H1 (cell line): ENCODE measurements around the gene MXRA8. TPM values are rescaled to one million over a fixed set of nuclear protein-coding genes. Genes with fewer than 3 reads are reported as not detected.
A peak's percentile ranks its signal among the peaks of the same experiment; 100 is the strongest.

Experiments used
- CTCF ChIA-PET: fragments of 300-600 bp; sonication (Branson Sonifier 250); formaldehyde crosslinking; loops from one replicate; lab custom pipeline; 2021; ENCODE audit not compliant: partially characterized antibody; lab: Charles Lee
- POLR2A ChIA-PET: fragments of 300-600 bp; sonication (Branson Sonifier 250); formaldehyde crosslinking; loops from one replicate; lab custom pipeline; 2021; ENCODE audit warnings: inconsistent platforms; ENCODE audit not compliant: partially characterized antibody; lab: Charles Lee
- DNase-seq, 2 experiments: peaks; one replicate each; pipeline versions ENCODE4 v3.0.0 to v3.0.0-alpha.2; 2010 to 2022; ENCODE audit warnings: low spot score in 2 of 2, low read depth in 1 of 2, mixed read lengths in 1 of 2
- FAIRE-seq: peaks from 2 replicates; lab custom pipeline; 2011; peaks lifted over from hg19 to GRCh38; lab: Jason Lieb, UNC
- H2AFZ ChIP-seq: 2 replicates; pipeline ENCODE4 v1.8.1; 2012; ENCODE audit warnings: low read length, inconsistent platforms
- H2AK5ac ChIP-seq: 2 replicates; pipeline ENCODE4 v1.6.1; 2013; ENCODE audit warnings: low read depth, low read length
- H2BK120ac ChIP-seq: replicated peaks from 2 replicates; pipeline ENCODE3; 2013; ENCODE audit warnings: low read depth, low read length, inconsistent platforms
- H2BK12ac ChIP-seq: 2 replicates; pipeline ENCODE4 v1.6.1; 2013; ENCODE audit warnings: low read depth, low read length
- H2BK15ac ChIP-seq: 2 replicates; pipeline ENCODE4 v1.6.1; 2013; ENCODE audit warnings: low read length
- H2BK20ac ChIP-seq: 2 replicates; pipeline ENCODE4 v1.6.1; 2013; ENCODE audit warnings: low read length
- H2BK5ac ChIP-seq: 2 replicates; pipeline ENCODE4 v1.6.1; 2013; ENCODE audit warnings: low read depth, low read length
- H3K14ac ChIP-seq: 2 replicates; pipeline ENCODE4 v1.6.1; 2013; ENCODE audit warnings: inconsistent platforms; ENCODE audit not compliant: insufficient read length
- H3K18ac ChIP-seq: 2 replicates; pipeline ENCODE4 v1.6.1; 2013; ENCODE audit warnings: low read length; ENCODE audit errors: extremely low read depth
- H3K23ac ChIP-seq: 2 replicates; pipeline ENCODE4 v1.6.1; 2013; ENCODE audit warnings: inconsistent platforms; ENCODE audit not compliant: insufficient read length
- H3K23me2 ChIP-seq: 2 replicates; pipeline ENCODE4 v1.6.1; 2013; ENCODE audit warnings: low read depth, low read length
- H3K27ac ChIP-seq: 2 replicates; pipeline ENCODE4 v1.6.1; 2011; ENCODE audit warnings: low read depth, low read length, inconsistent platforms
- H3K27me3 ChIP-seq, 4 experiments: replicated peaks in 1 of 4; 1 replicate in 1 of 4; 2 replicates in 3 of 4; pipeline versions ENCODE4 v1.6.1 to v1.8.1; 2011 to 2013; ENCODE audit warnings: low read length in 3 of 4, mild to moderate bottlenecking in 3 of 4, inconsistent platforms in 2 of 4, mixed read lengths in 2 of 4, moderate library complexity in 1 of 4; ENCODE audit not compliant: control insufficient read depth in 3 of 4, insufficient read depth in 3 of 4; ENCODE audit errors: extremely low read depth in 1 of 4
- H3K36me3 ChIP-seq, 4 experiments: 2 replicates each; pipeline versions ENCODE4 v1.6.1 to v1.8.1; 2011 to 2013; ENCODE audit warnings: mild to moderate bottlenecking in 4 of 4, low read length in 3 of 4, moderate library complexity in 2 of 4, control low read depth in 1 of 4, inconsistent platforms in 1 of 4; ENCODE audit not compliant: insufficient read depth in 4 of 4, control insufficient read depth in 2 of 4
- H3K4ac ChIP-seq: replicated peaks from 2 replicates; pipeline ENCODE3; 2013; ENCODE audit warnings: low read length, low read depth, mixed read lengths, inconsistent platforms; ENCODE audit not compliant: insufficient read length
- H3K4me1 ChIP-seq, 4 experiments: replicated peaks in 1 of 4; 1 replicate in 1 of 4; 2 replicates in 3 of 4; pipeline versions ENCODE4 v1.6.1 to v1.8.1; 2011 to 2013; ENCODE audit warnings: low read length in 3 of 4, inconsistent platforms in 2 of 4, mixed read lengths in 1 of 4; ENCODE audit not compliant: insufficient read depth in 4 of 4, control insufficient read depth in 3 of 4
- H3K4me2 ChIP-seq, 2 experiments: 2 replicates each; pipeline versions ENCODE4 v1.6.1 to v1.8.1; 2011 to 2013; ENCODE audit warnings: low read depth in 2 of 2, low read length in 2 of 2, control low read depth in 1 of 2, inconsistent platforms in 1 of 2, mild to moderate bottlenecking in 1 of 2; ENCODE audit not compliant: insufficient read depth in 1 of 2
- H3K4me3 ChIP-seq, 4 experiments: fragments of 200-600, 300-600 bp in 1 of 4; sonication (generic), shearing (Covaris generic), sonication (Bioruptor Twin) in 1 of 4; 2 replicates each; pipeline versions ENCODE4 v1.5.1 to v1.8.1; 2011 to 2016; ENCODE audit warnings: low read length in 4 of 4, low read depth in 3 of 4, control low read depth in 2 of 4, inconsistent platforms in 2 of 4, mild to moderate bottlenecking in 2 of 4, mixed read lengths in 1 of 4, moderate library complexity in 1 of 4; ENCODE audit not compliant: insufficient read depth in 2 of 4; ENCODE audit errors: extremely low read depth in 1 of 4
- H3K56ac ChIP-seq: replicated peaks from 2 replicates; pipeline ENCODE3; 2013; ENCODE audit warnings: low read depth, mild to moderate bottlenecking, mixed read lengths, low read length, inconsistent platforms; ENCODE audit not compliant: insufficient read length
- H3K79me1 ChIP-seq: 2 replicates; pipeline ENCODE4 v1.6.1; 2013; ENCODE audit warnings: low read depth, low read length, control low read depth
- H3K79me2 ChIP-seq, 2 experiments: 2 replicates each; pipeline versions ENCODE4 v1.6.1 to v1.8.1; 2012 to 2013; ENCODE audit warnings: low read length in 2 of 2, mild to moderate bottlenecking in 2 of 2, inconsistent platforms in 1 of 2; ENCODE audit not compliant: insufficient read depth in 2 of 2, control insufficient read depth in 1 of 2
- H3K9ac ChIP-seq, 4 experiments: replicated peaks in 1 of 4; 1 replicate in 1 of 4; 2 replicates in 3 of 4; pipeline versions ENCODE4 v1.6.1 to v1.8.1; 2011 to 2013; ENCODE audit warnings: low read depth in 3 of 4, low read length in 3 of 4, control low read depth in 2 of 4, mild to moderate bottlenecking in 2 of 4, moderate library complexity in 2 of 4, inconsistent platforms in 1 of 4; ENCODE audit errors: extremely low read depth in 1 of 4
- H3K9me3 ChIP-seq, 2 experiments: 2 replicates each; pipeline versions ENCODE4 v1.6.1 to v1.8.1; 2012 to 2013; ENCODE audit warnings: mild to moderate bottlenecking in 2 of 2, moderate library complexity in 2 of 2, control low read depth in 1 of 2, inconsistent platforms in 1 of 2, low read depth in 1 of 2, low read length in 1 of 2, mixed read lengths in 1 of 2; ENCODE audit not compliant: insufficient read depth in 2 of 2
- H4K20me1 ChIP-seq, 2 experiments: replicated peaks in 1 of 2; 2 replicates each; pipeline versions ENCODE3 to v1.8.1; 2011 to 2013; ENCODE audit warnings: inconsistent platforms in 2 of 2, low read length in 2 of 2, mild to moderate bottlenecking in 1 of 2; ENCODE audit not compliant: insufficient read depth in 2 of 2, control insufficient read depth in 1 of 2
- H4K5ac ChIP-seq: 2 replicates; pipeline ENCODE4 v1.6.1; 2013; ENCODE audit warnings: low read length, low read depth, mixed read lengths, inconsistent platforms; ENCODE audit not compliant: insufficient read length
- H4K8ac ChIP-seq: 2 replicates; pipeline ENCODE4 v1.8.0; 2013; ENCODE audit warnings: mild to moderate bottlenecking, moderate library complexity, low read length, inconsistent platforms; ENCODE audit not compliant: insufficient read depth; ENCODE audit errors: extremely low read depth
- H4K91ac ChIP-seq: replicated peaks from 2 replicates; pipeline ENCODE3; 2013; ENCODE audit warnings: low read length, mixed read lengths, inconsistent platforms; ENCODE audit not compliant: insufficient read length
- CBX8 ChIP-seq: fragments of 300-800, 300-1000 bp; sonication (generic); IDR thresholded peaks from 2 replicates; pipeline ENCODE4 v1.7.1; 2016; ENCODE audit warnings: low read depth, low read length, borderline replicate concordance
- E2F6 ChIP-seq: IDR thresholded peaks from 2 replicates; pipeline ENCODE4 v1.6.1; 2012; ENCODE audit warnings: inconsistent platforms
- JUN ChIP-seq: IDR thresholded peaks from 2 replicates; pipeline ENCODE4 v1.6.1; 2011; ENCODE audit warnings: low read depth, mild to moderate bottlenecking, improper control_type of control experiment, low read length
- RAD21 ChIP-seq, 2 experiments: IDR thresholded peaks in 1 of 2; conservative IDR thresholded peaks in 1 of 2; 2 replicates each; pipeline ENCODE4 v1.6.1; 2011; ENCODE audit warnings: low read depth in 2 of 2, low read length in 2 of 2, improper control_type of control experiment in 1 of 2, inconsistent platforms in 1 of 2, mild to moderate bottlenecking in 1 of 2, moderate library complexity in 1 of 2
- RNF2 ChIP-seq: fragments of 200-900, 300-1000 bp; sonication (generic); IDR thresholded peaks from 2 replicates; pipeline ENCODE4 v1.7.1; 2016; ENCODE audit warnings: borderline replicate concordance, low read depth, mild to moderate bottlenecking, antibody characterized with exemption, low read length; ENCODE audit not compliant: poor library complexity, severe bottlenecking; ENCODE audit errors: missing control alignments
- YY1 ChIP-seq: IDR thresholded peaks from 2 replicates; pipeline ENCODE4 v1.6.1; 2011; ENCODE audit warnings: low read depth, mild to moderate bottlenecking, low read length
- WGBS, 2 experiments: shearing (Covaris generic) in 1 of 2; methylation state at CpG; one replicate each; pipeline versions ENCODE4 v1.1.6 to v1.1.7; 2013 to 2015; ENCODE audit warnings: low lambda C conversion rate in 2 of 2, mixed read lengths in 2 of 2, inconsistent platforms in 1 of 2, low coverage in 1 of 2, missing lambda C conversion rate in 1 of 2; ENCODE audit not compliant: insufficient replicate concordance in 2 of 2, insufficient coverage in 1 of 2, insufficient read length in 1 of 2; ENCODE audit errors: extremely low coverage in 1 of 2, missing lambda C conversion rate in 1 of 2; 5-methylcytosine and 5-hydroxymethylcytosine counted together
- polyA plus RNA-seq, 7 experiments: library from polyadenylated mRNA; depleted of rRNA in 3 of 7; stranded (reverse) in 5 of 7; unstranded in 2 of 7; fragments of >200 nt in 5 of 7; fragments of 200-250 nt in 2 of 7; gene quantifications; 1 replicate in 5 of 7; 2 replicates in 1 of 7; 4 replicates in 1 of 7; pipeline versions ENCODE4 v1.2.1 to v1.2.3, GENCODE V29; 2011 to 2013; ENCODE audit warnings: missing spikeins in 2 of 7, mixed read lengths in 2 of 7
- total RNA-seq: library from RNA; stranded (reverse); fragmentation: NEBNext Ultra II Directional; extraction: Animal tissue kit (Norgen Biotek cat#: 25700); gene quantifications from 2 replicates; pipeline ENCODE4 v1.2.1, GENCODE V29; 2021
- TF ChIP-seq, protein P1 (sequence below): IDR thresholded peaks from 2 replicates; pipeline ENCODE4 v1.6.1; 2012; ENCODE audit warnings: low read length, inconsistent platforms

The MXRA8 gene
- total and polyA plus RNA-seq, 2 of the 8 experiments (the other 6 are each of a cell fraction or from before 2014, with no cell fraction given) = 10.5 to 17.2 TPM

DNA sequence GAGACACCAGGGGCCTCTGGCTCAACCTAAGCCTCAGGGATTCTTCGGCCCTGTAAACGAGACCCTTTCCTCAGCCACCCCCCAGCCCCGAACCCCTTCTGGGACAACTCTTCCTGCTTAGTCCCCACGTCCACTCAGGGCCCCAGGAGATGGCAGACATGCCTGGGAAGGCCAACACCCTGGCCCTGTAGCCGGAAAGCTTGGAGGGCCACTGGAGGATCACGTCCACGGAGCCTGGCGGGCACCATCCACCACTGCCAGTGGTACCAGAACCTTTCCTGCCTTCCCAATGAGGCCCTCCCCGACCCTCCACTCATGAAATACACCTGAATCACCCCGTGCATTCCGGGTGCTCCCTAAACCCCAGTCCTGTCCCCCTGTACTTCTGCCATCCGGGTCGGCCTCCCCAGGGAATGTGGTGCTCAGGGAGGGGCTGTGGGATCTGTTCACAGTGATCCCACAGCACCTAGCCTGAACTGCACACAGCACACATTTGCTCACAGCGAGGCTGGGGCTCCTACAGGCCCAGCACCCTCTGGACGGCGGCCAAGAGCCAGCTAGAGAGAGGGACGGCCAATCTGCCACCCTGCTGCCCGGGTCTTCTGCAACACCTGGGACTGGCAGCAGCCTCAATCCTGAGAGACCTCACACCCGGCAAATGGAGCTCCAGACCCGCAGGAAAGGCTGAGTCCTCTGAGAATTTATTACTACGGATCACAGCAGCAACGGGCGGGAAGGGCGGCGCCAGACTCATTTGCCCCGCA, 14.9 kb upstream of the MXRA8 start:
- ChIA-PET POLR2A (interaction anchor here (0.9 to 33.4 kb wide), 4 partner anchors 10 to 61 kb away, joined by 3 to 719 read pairs (median 42); partner anchors contain the start of genes CCNL2 and MRPL20), CTCF (interaction anchor here (0.6 to 4.5 kb wide), 18 partner anchors 11 to 205 kb away, joined by 3 to 40 read pairs (median 5); partner anchors contain the start of genes CCNL2, MRPL20 and MXRA8)
- no peak overlapping the region for H3K18ac ChIP-seq
- H2BK120ac ChIP-seq = no peak overlapping the region
- no peak for FAIRE-seq
- peaks cover 3% of the 10 kb centered on the region; the same call in 1 of the 2 replicates for H3K79me1 ChIP-seq
- H3K79me2 ChIP-seq = peaks cover 5 to 17% of the 10 kb centered on the region in 2 experiments; a peak in 3 of 4 replicates
- H3K23ac ChIP-seq = no peak overlapping the region
- H3K14ac ChIP-seq = no peak overlapping the region
- no peak overlapping the region for H4K91ac ChIP-seq
- no peak overlapping the region; a peak in 1 of 7 replicates for H3K9ac ChIP-seq
- H4K8ac ChIP-seq = no peak overlapping the region
- H3K4me3 ChIP-seq = no peak overlapping the region
- H3K4me1 ChIP-seq = peaks cover 0 to 12% (median 9%) of the 10 kb centered on the region in 4 experiments; a peak in 5 of 7 replicates
- no peaks in the 10 kb centered on the region for H3K27me3 ChIP-seq
- H2AK5ac ChIP-seq = no peak overlapping the region
- H2BK20ac ChIP-seq = no peak overlapping the region
- no peak overlapping the region for H3K4ac ChIP-seq
- H4K20me1 ChIP-seq = peaks cover 0 to 8% of the 10 kb centered on the region in 2 experiments
- no peak overlapping the region for H2BK5ac ChIP-seq
- H3K36me3 ChIP-seq = peaks cover 0 to 4% (median 0%) of the 10 kb centered on the region in 4 experiments; a peak in 1 of 8 replicates
- H3K9me3 ChIP-seq = no peaks in the 10 kb centered on the region
- whole genome bisulfite sequencing, 2 experiments = 92% methylated on average over 26 of the region's 26 CpGs; no CpG with 5 or more reads in 1 of the 2 experiments
- H2AFZ ChIP-seq = no peak overlapping the region
- no peak overlapping the region for H2BK15ac ChIP-seq
- peak overlapping the region; percentile 77 to 99; a peak in 2 of 4 replicates for H3K4me2 ChIP-seq
- no peak overlapping the region for H3K56ac ChIP-seq
- no peak for DNase-seq
- no peak overlapping the region for H4K5ac ChIP-seq
- H3K23me2 ChIP-seq = peaks cover 7% of the 10 kb centered on the region; the same call in 1 of the 2 replicates
- H2BK12ac ChIP-seq = no peak overlapping the region
- H3K27ac ChIP-seq = no peak overlapping the region
- TF ChIP-seq RNF2 (no peak), CBX8 (no peak), JUN (no peak), YY1 (no peak), E2F6 (no peak), RAD21 (IDR thresholded peaks at IDR 0.05 in 1 of 2, conservative IDR thresholded peaks at IDR 0.05 in 1 of 2; ENCODE audit: low read depth in 2 of 2, low read length in 2 of 2) (no peak)
- TF ChIP-seq, protein P1, sequence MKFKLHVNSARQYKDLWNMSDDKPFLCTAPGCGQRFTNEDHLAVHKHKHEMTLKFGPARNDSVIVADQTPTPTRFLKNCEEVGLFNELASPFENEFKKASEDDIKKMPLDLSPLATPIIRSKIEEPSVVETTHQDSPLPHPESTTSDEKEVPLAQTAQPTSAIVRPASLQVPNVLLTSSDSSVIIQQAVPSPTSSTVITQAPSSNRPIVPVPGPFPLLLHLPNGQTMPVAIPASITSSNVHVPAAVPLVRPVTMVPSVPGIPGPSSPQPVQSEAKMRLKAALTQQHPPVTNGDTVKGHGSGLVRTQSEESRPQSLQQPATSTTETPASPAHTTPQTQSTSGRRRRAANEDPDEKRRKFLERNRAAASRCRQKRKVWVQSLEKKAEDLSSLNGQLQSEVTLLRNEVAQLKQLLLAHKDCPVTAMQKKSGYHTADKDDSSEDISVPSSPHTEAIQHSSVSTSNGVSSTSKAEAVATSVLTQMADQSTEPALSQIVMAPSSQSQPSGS = no peak
